ENCODE measurements around the gene DTX1.

DNA sequence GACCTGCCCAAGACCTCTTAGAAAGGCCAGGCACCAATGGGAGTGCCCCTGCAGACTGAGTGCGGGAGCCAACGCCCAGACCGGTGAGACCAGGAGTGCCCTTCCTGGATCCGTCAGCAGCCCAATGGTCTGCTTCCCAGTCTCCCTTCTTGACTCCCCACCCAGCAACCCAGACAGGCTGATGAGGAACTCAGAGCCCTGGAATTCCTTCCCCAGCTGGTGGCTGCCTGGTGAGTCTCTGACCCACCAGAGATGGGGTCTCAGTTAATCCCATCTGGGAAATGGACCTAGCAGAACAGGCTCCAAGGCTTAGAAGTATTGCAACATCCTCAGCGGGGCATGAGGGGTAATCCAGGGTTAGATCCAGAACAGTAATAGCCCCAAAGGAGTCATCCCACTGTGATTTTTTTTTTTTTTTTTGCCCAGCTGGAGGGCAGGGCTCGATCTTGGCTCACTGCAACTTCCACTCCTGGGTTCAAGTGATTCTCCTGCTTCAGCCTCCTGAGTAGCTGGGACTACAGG lies 80.5 kb downstream of the DTX1 start:
- TF ChIP-seq EZH2 (IDR thresholded peaks at IDR 0.05) (no peak), POLR2AphosphoS5 (IDR thresholded peaks at IDR 0.05; ENCODE audit: borderline replicate concordance, low read depth, low read length) (no peak)
